ENCODE measurements around the gene OSBPL7. TPM values are rescaled to one million over a fixed set of nuclear protein-coding genes. Genes with fewer than 3 reads are reported as not detected.

The OSBPL7 gene
- total RNA-seq, 1 donor from 2014 or later, result 28.8 TPM

GRCh38 chr17:47806913-47807255 lies 14.7 kb downstream of the OSBPL7 start:
- Histone ChIP-seq H3K27me3 (no peaks in the 10 kb centered on the region), H3K4me3 (no peak overlapping the region), H3K9me3 (no peaks in the 10 kb centered on the region), H3K4me1 (peaks cover 0 to 3% of the 10 kb centered on the region in 2 donors), H3K36me3 (peaks cover 20 to 32% of the 10 kb centered on the region in 2 donors), H3K27ac (no peak overlapping the region)
- no peak for TF ChIP-seq CTCF (IDR thresholded peaks at IDR 0.05)
- DNase-seq (ENCODE audit: low spot score in 2 of 2), result no peak
- intact Hi-C loops (cut with DNase I), result no loop called here

- no peak for TF ChIP-seq CTCF (IDR thresholded peaks at IDR 0.05)
- no peak overlapping the region for H3K27ac ChIP-seq
- H3K9me3 ChIP-seq, result no peaks in the 10 kb centered on the region
- H3K27me3 ChIP-seq, result no peaks in the 10 kb centered on the region
- H3K4me3 ChIP-seq, result no peak overlapping the region
- DNase-seq (ENCODE audit: low spot score in 2 of 2), result no peak
- H3K4me1 ChIP-seq, result peaks cover 0 to 3% of the 10 kb centered on the region in 2 donors
- H3K36me3 ChIP-seq, result peaks cover 20 to 32% of the 10 kb centered on the region in 2 donors
- intact Hi-C loops (cut with DNase I), result no loop called here
Observed at GRCh38 chr17:47806026-47806912, 15.3 kb downstream of the OSBPL7 start.

GRCh38 chr17:47804461-47804860 lies 17.1 kb downstream of the OSBPL7 start:
- Histone ChIP-seq H3K4me3 (no peak overlapping the region), H3K27me3 (no peaks in the 10 kb centered on the region), H3K9me3 (no peaks in the 10 kb centered on the region), H3K4me1 (no peaks in the 10 kb centered on the region), H3K27ac (no peak overlapping the region), H3K36me3 (peaks cover 18 to 30% of the 10 kb centered on the region in 2 donors)
- intact Hi-C loops (cut with DNase I), result no loop called here
- no peak for TF ChIP-seq CTCF (IDR thresholded peaks at IDR 0.05)
- no peak for DNase-seq (ENCODE audit: low spot score in 2 of 2)

- no peaks in the 10 kb centered on the region for H3K27me3 ChIP-seq
- no peaks in the 10 kb centered on the region for H3K4me1 ChIP-seq
- DNase-seq (ENCODE audit: low spot score in 2 of 2), result no peak
- H3K9me3 ChIP-seq, result no peaks in the 10 kb centered on the region
- H3K36me3 ChIP-seq, result peaks cover 11 to 23% of the 10 kb centered on the region in 2 donors
- intact Hi-C loops (cut with DNase I), result no loop called here
- H3K4me3 ChIP-seq, result no peak overlapping the region
- no peak for TF ChIP-seq CTCF (IDR thresholded peaks at IDR 0.05)
- no peak overlapping the region for H3K27ac ChIP-seq
Observed at GRCh38 chr17:47803751-47804150, 17.8 kb downstream of the OSBPL7 start.

GRCh38 chr17:47803201-47803600 lies 18.4 kb downstream of the OSBPL7 start:
- Histone ChIP-seq H3K4me3 (no peak overlapping the region), H3K36me3 (peaks cover 5 to 17% of the 10 kb centered on the region in 2 donors), H3K27ac (no peak overlapping the region), H3K9me3 (no peaks in the 10 kb centered on the region), H3K27me3 (no peaks in the 10 kb centered on the region), H3K4me1 (no peaks in the 10 kb centered on the region)
- no peak for TF ChIP-seq CTCF (IDR thresholded peaks at IDR 0.05)
- no peak for DNase-seq (ENCODE audit: low spot score in 2 of 2)
- intact Hi-C loops (cut with DNase I), result no loop called here

All from ascending aorta (tissue), 2 donors.